Right lobe of liver (tissue), 4 donors: ENCODE results near the gene TRIM66.

Experiments used
- CTCF ChIP-seq, 4 donors: fragments of 200-600 bp in 3 of 4; fragments of 450-650 bp in 1 of 4; IDR thresholded peaks; one replicate each; pipeline versions ENCODE4 v1.5.1 to v1.8.0; 2016 to 2022; ENCODE audit warnings: antibody characterized with exemption in 4 of 4, mild to moderate bottlenecking in 2 of 4
- POLR2A ChIP-seq: fragments of 450-650 bp; IDR thresholded peaks from one replicate; pipeline ENCODE4 v1.6.1; 2017; ENCODE audit warnings: antibody characterized with exemption, mild to moderate bottlenecking
- donor health status: DM: no; HTN: no; CAD: no.
- donor health status: DM: no; HTN: no; CAD: no.
- donor health status: DM: no; HTN: yes; CAD: no.

GRCh38 chr11:8586805-8587204 is 95.7 kb downstream of the TRIM66 start:
- TF ChIP-seq CTCF (IDR thresholded peaks at IDR 0.05) (no peak), POLR2A (no peak)
